Brain pericyte (primary cell): ENCODE measurements around the gene TBC1D5.
A peak's percentile ranks its signal among the peaks of the same experiment; 100 is the strongest.
"Not testable (repeated sequence)": the region's sequence is repeated elsewhere in the genome, so short reads cannot be mapped to it uniquely, and the experiment has no call there.

ENCODE experiments used
- DNase-seq: peaks from one replicate; pipeline ENCODE4 v3.0.0-alpha.2; 2012; ENCODE audit warnings: low read depth, low spot score

TBC1D5 gene

GRCh38 chr3:17138246-17139039 lies 604.0 kb downstream of the TBC1D5 start:
- DNase-seq = no peak

- no peak for DNase-seq
Measured at GRCh38 chr3:17137321-17137826, 605.1 kb downstream of the TBC1D5 start.

GRCh38 chr3:17136136-17136721 lies 606.2 kb downstream of the TBC1D5 start:
- no peak for DNase-seq

- DNase-seq = no peak
Measured at GRCh38 chr3:17135696-17136095, 606.7 kb downstream of the TBC1D5 start.

DNA sequence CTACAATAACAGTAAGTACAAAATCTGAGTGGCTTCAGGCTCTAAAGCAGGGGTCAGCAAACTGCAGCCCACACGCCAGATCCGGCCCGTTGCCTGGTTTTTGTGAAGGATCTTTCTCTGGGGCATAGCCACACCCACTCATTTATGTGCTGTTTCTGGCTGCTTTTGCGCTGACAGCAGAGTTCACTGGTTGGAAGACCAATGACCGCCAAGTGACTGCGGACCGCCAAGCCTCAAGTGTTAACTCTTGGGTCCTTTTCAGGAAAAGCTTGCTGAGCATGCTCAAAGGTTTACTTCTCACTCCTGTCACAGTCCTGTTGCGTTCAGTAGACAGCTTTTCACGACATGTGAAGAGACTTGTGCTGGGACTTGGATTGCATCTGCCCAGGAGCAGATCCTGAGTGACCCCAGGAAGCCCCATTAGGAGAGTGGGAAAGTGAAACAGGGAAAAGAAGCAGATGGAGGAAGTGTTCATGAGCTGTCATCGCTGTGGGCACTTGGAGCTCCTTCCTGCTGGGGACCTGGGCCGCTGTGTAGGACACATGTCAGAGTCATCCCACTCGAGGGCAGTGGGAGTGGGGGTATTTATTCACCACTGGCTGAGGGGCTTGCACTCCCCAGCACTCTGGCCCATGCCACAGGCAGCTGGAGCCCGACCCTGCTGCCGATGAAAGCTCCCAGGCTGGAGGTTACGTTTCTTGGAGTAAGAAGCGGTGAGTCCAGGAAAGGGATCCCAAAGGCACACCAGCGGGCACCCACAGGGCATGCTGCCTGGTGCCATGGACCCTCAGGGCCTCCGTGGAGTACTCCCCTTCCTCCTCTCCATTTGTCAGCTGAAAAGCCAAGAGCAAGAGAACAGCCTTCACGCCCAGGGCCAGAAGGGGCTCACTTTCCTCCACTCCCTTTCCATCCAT lies 608.5 kb downstream of the TBC1D5 start:
- DNase-seq = no peak

GRCh38 chr3:17132286-17133115 lies 609.9 kb downstream of the TBC1D5 start:
- DNase-seq = no peak

DNA sequence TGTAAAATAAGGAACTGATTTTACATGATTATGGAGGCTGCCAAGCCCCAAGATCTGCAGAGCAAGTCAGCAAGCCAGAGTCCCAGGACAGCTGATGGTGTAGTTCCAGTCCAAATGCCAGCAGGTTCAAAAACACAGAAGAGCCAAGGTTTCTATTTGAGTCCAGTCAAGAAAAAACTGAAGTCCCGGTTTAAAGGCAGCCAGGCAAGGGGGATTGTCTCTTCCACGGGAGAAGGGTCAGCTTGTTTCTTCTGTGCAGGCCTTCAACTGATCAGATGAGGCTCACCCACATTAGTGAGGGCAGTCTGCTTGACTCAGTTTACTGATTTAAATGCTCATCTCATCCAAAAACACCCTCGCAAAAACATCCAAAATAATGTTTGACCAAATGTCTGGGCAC lies 611.5 kb downstream of the TBC1D5 start:
- no peak for DNase-seq

DNA sequence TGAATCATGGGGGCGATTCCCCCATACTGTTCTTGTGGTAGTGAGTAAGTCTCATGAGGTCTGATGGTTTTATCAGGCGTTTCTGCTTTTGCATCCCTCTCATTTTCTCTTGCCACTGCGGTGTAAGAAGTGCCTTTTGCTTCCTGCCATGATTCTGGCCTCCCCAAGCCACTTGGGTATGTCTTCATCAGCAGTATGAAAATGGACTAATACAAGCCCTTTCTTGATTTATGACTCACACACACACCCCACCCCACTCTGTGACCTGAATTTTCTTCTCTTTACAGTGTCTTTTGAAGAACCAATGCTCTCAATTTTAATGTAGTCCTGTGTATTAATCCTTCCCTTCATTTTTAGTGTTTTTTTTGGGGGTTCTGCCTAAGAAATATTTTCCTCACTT lies 612.9 kb downstream of the TBC1D5 start:
- no peak for DNase-seq

DNA sequence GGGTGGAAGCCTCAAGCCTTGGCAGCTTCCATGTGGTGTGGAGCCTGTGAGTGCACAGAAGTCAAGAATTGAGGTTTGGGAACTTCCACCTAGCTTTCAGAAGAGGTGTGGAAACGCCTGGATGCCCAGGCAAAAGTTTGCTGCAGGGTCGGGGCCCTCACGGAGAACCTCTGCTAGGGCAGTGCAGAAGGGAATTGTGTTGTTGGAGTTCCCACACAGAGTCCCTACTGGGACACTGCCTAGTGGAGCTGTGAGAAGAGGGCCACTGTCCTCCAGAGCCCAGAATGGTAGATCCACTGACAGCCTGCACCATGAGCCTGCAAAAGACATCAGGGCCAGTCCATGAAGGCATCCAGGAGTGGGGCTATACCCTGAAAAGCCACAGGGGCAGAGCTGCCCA lies 613.8 kb downstream of the TBC1D5 start:
- DNase-seq = not testable (repeated sequence)

DNA sequence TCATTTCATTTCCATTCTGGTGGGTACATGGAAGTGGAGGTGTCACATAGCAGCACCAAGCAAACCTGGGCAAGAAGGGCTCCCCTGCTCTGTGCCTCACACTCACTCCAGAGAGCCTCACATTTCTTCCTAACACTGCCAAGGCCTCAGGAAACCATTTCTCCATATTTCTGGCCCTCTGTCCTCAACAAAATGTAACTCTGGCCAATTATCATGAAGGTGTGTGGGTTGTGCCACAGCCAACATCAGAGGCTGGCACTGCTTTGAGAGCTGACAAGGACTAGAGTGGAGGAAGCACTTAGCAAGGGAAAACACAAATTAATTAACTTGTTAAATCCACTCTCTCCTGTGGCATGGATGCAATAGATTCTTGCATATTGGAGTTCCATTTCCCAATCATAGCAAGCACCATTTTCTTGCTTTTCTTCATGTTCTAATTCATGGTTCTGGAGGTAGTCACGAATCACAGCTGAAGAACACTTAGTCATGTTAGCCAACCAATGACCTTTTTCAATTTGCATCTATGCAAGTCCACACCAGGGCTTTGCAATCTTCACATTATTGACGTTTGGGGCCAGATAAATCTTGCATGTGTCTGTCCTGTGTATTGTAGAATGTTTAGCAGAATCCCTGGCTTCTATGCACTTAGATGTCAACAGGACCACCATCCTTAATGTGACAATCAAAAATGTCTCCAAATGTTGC lies 616.5 kb downstream of the TBC1D5 start:
- DNase-seq = no peak

DNA sequence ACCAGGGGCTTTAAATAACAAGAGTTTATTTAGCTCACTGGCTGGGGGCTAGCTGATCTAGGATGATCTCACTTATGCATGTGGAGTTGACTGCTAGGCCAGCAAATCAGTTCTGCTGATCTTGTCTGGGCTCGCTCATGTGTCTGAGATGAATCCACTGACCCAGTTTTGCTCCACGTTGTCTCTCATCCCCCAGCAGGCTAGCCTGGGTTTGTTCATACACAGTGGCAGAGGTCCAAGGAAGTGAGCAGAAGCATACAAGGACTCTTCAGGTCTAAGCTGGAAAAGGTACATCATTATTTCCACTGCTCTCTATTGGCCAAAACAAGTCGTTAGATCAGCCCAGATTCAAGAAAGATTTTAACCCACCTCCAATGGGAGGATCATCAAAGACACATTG lies 619.7 kb downstream of the TBC1D5 start:
- DNase-seq = no peak

- no peak for DNase-seq
Measured at GRCh38 chr3:17121336-17121735, 621.1 kb downstream of the TBC1D5 start.

DNA sequence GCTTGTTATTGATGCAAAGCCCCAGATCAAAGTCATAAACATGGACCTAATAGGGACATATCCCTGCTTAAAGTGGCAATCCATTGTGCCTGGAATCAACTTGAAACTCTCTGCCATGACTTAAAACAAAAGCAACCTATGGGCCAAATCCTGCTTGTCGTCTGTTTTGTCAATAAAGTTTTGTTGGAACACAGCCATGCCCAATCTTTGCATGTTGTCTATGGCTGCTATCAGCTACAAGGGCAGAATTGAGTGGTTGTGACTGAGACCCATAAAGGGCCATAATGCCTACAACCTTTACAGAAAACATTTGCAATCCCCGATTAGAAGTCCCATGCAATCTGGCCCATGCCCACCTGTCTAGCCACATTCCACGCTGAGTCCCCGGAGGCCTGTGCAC lies 622.3 kb downstream of the TBC1D5 start:
- DNase-seq = no peak

GRCh38 chr3:17119201-17120072 lies 623.0 kb downstream of the TBC1D5 start:
- DNase-seq = no peak

- no peak for DNase-seq
Measured at GRCh38 chr3:17118771-17119170, 623.7 kb downstream of the TBC1D5 start.

DNA sequence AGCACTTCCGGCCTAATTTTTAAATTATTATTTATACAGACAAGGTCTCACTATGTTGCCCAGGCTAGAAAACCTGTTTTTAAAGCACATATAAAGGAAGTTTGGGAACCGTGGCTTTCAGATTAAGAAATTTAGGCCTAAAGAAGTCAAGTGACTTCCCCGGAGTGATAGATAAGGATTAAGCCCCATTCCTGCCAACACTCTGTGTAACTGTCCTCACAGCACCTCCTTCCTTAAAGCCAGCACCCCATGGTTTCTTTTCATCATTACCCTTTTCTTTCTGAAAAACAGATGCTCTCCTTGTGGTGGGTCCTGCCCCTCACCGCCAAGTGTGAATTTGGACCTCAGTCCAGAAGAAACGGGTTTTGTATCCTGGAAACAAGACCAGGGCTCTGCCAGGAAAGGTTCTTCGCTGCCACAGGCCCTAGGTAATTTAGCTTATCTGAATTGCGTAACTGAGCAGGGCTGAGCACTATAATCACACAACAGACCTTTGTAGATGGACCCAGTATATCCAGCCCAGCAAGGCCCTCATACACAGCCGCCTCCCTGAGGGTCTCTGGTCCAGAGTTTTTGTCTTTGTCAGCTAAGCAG lies 626.3 kb downstream of the TBC1D5 start:
- no peak for DNase-seq

DNA sequence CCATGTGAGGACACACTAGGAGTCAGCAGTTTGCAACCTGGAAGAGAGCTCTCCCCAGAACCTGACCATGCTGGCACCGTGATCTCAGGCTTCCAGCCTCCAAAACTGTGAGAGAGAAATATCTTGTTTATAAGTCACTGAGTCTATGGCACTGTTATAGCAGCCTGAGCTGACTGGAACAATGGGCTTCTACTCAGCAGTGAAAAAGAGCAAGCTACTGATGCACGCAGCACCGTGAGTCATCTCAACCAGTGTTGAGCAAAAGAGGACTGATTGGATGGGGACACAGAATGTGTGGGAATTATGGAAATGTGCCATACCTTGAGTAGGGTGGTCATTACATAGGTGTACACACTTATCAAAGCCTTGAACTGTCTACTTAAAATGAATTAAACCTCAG lies 627.2 kb downstream of the TBC1D5 start:
- DNase-seq = no peak

- peak; percentile 22 for DNase-seq
Measured at GRCh38 chr3:17111586-17111985, 630.8 kb downstream of the TBC1D5 start.

DNA sequence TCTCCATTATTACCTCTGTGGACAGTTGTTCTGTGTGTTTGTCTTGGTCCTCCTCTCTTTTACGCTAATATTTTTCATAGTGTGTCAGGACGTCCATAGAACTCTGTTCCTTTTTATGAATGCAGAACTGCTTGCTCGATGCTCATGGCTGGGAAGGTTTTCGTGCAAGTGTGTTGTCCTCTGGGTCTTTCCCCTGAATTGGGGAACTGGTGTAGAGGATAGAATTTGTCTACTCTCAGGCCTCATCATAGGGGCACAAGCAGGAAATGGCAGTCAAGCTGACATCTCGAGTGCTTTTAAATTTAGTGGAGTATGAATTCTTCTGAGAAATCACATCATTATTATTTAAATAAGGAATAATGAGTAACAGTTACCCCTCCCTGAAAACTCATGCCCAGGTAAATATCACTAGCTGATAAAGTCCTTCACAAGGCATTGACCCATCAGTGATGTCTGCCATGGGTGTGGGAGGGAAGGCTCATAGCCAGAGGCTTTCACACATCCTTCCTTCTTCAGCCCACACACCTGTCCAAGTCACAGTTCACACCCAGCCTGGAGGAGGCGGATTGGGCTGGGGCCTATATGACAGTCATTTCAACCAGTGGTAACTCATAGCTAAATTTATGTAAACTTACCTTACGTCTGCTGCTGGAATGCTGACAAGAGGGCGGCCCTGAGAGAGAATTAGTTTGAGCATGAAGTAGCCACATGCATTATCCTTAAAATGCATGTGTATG lies 631.6 kb downstream of the TBC1D5 start:
- no peak for DNase-seq
